Endothelial cell (in vitro differentiated cells): ENCODE data around the gene ZNF827. TPM values are rescaled to one million over a fixed set of nuclear protein-coding genes. Genes with fewer than 3 reads are reported as not detected.

Source experiments
- DNase-seq: peaks from one replicate; pipeline ENCODE4 v3.0.0; 2021; ENCODE audit warnings: low spot score
- H3K27ac Mint-ChIP-seq: one replicate; pipeline ENCODE4 v1.8.0; 2021; ENCODE audit warnings: mixed read lengths, inconsistent platforms; ENCODE audit not compliant: unreplicated experiment
- H3K27me3 Mint-ChIP-seq: one replicate; pipeline ENCODE4 v1.8.0; 2021; ENCODE audit warnings: mild to moderate bottlenecking, moderate library complexity, mixed read lengths, inconsistent platforms; ENCODE audit not compliant: unreplicated experiment
- H3K36me3 Mint-ChIP-seq: one replicate; pipeline ENCODE4 v1.8.0; 2021; ENCODE audit warnings: mild to moderate bottlenecking, low read depth, mixed read lengths, inconsistent platforms; ENCODE audit not compliant: unreplicated experiment
- H3K4me1 Mint-ChIP-seq: one replicate; pipeline ENCODE4 v1.8.0; 2021; ENCODE audit warnings: mild to moderate bottlenecking, mixed read lengths, inconsistent platforms; ENCODE audit not compliant: unreplicated experiment
- H3K4me3 Mint-ChIP-seq: one replicate; pipeline ENCODE4 v1.8.0; 2021; ENCODE audit warnings: mild to moderate bottlenecking, mixed read lengths, inconsistent platforms; ENCODE audit not compliant: unreplicated experiment
- H3K9me3 Mint-ChIP-seq: one replicate; pipeline ENCODE4 v1.8.0; 2021; ENCODE audit warnings: mixed read lengths, inconsistent platforms; ENCODE audit not compliant: unreplicated experiment
- total RNA-seq: library from RNA; stranded (reverse); fragmentation: NEBNext Ultra II Directional; extraction: Animal tissue kit (Norgen Biotek cat#: 25700); gene quantifications from one replicate; pipeline ENCODE4 v1.2.1, GENCODE V29; 2021; ENCODE audit not compliant: unreplicated experiment
- TF ChIP-seq, protein P1 (sequence below): fragments of 200-600 bp; sonication (generic); IDR thresholded peaks from one replicate; pipeline ENCODE4 v1.5.0; 2021; ENCODE audit warnings: antibody characterized with exemption; ENCODE audit not compliant: unreplicated experiment

ZNF827 gene
- total RNA-seq, 1 donor from 2014 or later = 22.8 TPM

DNA sequence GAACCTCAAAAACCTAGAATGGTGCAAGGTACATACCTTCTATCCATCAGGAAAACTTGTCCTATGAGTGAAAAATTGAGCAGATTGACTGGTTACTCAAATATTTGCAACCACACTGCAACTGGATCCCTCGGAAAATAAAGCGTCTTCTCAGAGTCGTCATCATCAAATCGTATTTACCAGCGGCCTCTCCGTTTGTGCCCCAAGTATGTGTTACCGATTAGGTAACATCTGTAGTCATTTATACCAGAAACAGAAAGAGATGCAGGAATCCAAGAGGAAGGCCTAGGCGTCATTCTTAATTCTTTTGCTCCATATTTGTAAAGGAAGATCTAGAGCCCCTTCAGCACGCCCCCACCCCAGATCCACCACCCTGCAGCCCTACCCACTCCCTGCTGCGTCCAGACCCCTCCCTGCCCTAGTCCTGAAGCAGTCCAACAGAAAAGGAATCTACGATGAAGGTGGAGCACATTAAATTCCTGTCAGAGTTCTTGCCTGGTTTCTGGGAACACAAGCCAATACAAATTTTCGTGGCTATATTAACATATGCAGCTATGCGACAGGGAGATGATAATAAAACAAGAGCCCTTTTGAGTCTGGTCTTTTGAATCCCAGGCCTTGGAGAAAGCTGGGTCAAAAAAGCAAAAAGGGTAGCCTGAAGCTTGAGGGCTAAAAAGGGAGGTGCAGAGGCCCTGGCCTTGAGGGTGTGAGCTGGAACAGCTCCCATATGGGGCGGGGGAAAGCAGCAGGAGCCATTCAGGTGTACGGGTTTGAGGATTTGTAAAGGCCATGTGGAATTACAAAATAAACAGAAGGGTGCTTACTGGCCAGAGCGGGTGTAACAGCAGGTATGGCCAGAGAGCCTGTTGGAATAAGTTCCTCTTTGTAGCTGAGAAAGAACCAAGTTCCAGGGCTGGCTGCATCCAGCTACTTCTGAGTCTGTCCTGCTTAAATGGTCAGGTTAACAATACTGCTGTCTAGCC, 77.0 kb downstream of the ZNF827 start:
- peaks cover 35% of the 10 kb centered on the region for H3K4me1 Mint-ChIP-seq
- H3K27ac Mint-ChIP-seq = no peak overlapping the region
- TF ChIP-seq, protein P1, sequence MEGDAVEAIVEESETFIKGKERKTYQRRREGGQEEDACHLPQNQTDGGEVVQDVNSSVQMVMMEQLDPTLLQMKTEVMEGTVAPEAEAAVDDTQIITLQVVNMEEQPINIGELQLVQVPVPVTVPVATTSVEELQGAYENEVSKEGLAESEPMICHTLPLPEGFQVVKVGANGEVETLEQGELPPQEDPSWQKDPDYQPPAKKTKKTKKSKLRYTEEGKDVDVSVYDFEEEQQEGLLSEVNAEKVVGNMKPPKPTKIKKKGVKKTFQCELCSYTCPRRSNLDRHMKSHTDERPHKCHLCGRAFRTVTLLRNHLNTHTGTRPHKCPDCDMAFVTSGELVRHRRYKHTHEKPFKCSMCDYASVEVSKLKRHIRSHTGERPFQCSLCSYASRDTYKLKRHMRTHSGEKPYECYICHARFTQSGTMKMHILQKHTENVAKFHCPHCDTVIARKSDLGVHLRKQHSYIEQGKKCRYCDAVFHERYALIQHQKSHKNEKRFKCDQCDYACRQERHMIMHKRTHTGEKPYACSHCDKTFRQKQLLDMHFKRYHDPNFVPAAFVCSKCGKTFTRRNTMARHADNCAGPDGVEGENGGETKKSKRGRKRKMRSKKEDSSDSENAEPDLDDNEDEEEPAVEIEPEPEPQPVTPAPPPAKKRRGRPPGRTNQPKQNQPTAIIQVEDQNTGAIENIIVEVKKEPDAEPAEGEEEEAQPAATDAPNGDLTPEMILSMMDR = no peak
- peaks cover 2% of the 10 kb centered on the region for H3K27me3 Mint-ChIP-seq
- H3K36me3 Mint-ChIP-seq = peaks cover 4% of the 10 kb centered on the region
- H3K4me3 Mint-ChIP-seq = peak overlapping the region; percentile 59
- H3K9me3 Mint-ChIP-seq = no peaks in the 10 kb centered on the region
- DNase-seq = no peak

DNA sequence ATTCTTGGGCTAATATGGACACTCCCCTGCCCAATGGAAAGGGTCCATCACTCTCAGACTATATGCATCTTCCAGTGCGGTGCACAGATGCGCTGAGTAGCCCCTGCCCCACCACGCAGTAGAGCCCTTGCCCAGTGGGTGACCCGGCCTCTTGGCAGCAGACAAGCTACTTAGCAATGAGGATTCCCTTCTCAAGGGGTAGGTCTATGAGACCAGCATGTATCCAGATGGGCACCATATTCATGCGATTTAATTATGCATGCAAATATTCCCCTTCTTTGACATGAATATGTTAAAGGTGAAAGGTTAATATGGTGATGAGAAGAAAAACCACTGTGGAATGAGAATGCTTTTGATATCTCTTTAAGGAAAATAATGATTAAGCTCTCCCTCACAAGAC, 77.7 kb downstream of the ZNF827 start:
- no peak overlapping the region for H3K4me3 Mint-ChIP-seq
- TF ChIP-seq, protein P1 = no peak
- peaks cover 33% of the 10 kb centered on the region for H3K4me1 Mint-ChIP-seq
- H3K27me3 Mint-ChIP-seq = peaks cover 3% of the 10 kb centered on the region
- peaks cover 4% of the 10 kb centered on the region for H3K36me3 Mint-ChIP-seq
- no peaks in the 10 kb centered on the region for H3K9me3 Mint-ChIP-seq
- DNase-seq = no peak
- H3K27ac Mint-ChIP-seq = peak overlapping the region; percentile 57

DNA sequence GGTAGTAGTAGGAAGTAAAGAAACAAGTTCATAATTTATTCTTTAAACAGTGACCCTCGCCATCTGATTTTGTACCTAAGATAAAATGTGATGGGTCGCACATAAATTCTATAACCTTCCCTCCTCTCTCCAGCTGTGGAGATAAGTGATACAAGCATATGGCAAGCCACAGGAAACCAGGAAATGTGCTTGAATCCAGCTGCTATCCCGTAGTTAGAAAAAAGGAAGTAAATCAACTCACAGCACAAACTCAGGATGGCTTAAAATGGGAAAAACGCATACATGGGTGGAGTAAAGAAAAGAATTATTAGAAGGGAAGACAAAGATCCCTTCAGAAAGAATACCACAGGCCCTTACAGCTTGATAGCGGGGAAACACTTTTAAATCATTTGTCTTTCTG, 78.2 kb downstream of the ZNF827 start:
- Mint-ChIP-seq H3K27ac (peak overlapping the region; percentile 80), H3K27me3 (peaks cover 3% of the 10 kb centered on the region)

DNA sequence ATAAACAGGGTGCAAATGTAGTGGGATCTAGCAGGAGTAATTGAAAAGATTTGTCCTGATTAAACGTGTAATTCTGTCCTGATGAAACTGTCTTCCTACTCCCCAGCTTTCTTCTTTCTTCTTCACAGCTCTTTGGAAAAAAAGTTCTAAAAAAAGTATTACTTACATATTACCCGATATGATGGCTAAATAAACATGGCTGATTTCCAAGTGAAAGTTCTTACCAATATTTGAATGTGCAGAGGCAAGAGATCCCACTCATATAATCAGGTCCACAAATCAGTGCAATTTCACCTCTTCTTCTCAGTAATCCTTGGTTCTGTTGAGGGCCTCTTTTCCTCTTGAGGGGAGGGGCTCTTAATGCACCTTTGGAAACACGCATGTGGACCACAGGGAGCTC, 78.7 kb downstream of the ZNF827 start:
- H3K27ac Mint-ChIP-seq = peak overlapping the region; percentile 80
- no peaks in the 10 kb centered on the region for H3K9me3 Mint-ChIP-seq
- H3K4me3 Mint-ChIP-seq = peak overlapping the region; percentile 10
- peaks cover 3% of the 10 kb centered on the region for H3K27me3 Mint-ChIP-seq
- TF ChIP-seq, protein P1 = no peak
- peaks cover 4% of the 10 kb centered on the region for H3K36me3 Mint-ChIP-seq
- peaks cover 28% of the 10 kb centered on the region for H3K4me1 Mint-ChIP-seq
- no peak for DNase-seq

More for the DNA sequence above, 78.2 kb downstream of the ZNF827 start:
- TF ChIP-seq, protein P1 = no peak
- no peak for DNase-seq
- Mint-ChIP-seq H3K4me3 (no peak overlapping the region), H3K4me1 (peaks cover 28% of the 10 kb centered on the region), H3K9me3 (no peaks in the 10 kb centered on the region), H3K36me3 (peaks cover 4% of the 10 kb centered on the region)

DNA sequence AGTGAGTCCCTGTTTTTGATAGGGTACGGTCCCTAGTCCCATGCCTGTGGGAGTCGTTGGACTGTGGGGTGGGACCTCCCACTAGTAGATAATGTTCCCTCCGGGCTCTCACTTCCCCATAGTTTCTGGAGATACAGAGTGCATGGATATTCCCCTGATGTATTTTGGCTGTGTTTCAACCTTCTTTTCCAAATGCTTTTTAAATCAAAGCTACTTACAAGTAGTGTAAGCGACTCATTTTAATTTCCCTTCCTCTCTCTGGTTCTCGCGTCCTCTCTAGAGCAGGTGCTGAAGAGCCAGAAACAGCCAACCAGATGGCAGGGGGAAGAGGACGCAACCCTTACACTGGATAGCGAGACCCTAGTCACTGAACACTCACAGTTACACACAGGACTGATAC, 79.2 kb downstream of the ZNF827 start:
- no peak for DNase-seq
- Mint-ChIP-seq H3K9me3 (no peaks in the 10 kb centered on the region), H3K36me3 (peaks cover 4% of the 10 kb centered on the region), H3K27ac (peak overlapping the region; percentile 37), H3K4me1 (peaks cover 33% of the 10 kb centered on the region), H3K4me3 (no peak overlapping the region), H3K27me3 (peaks cover 3% of the 10 kb centered on the region)
- TF ChIP-seq, protein P1 = no peak
